OCI-LY7 (cell line): ENCODE data around the gene FGF7. TPM values are rescaled to one million over a fixed set of nuclear protein-coding genes. Genes with fewer than 3 reads are reported as not detected.
"Not testable (repeated sequence)": the region's sequence is repeated elsewhere in the genome, so short reads cannot be mapped to it uniquely, and the experiment has no call there.

Experiments used
- BruUV-seq: library from RNA; stranded (reverse); fragments of 400-500 nt; replicated peaks from 2 replicates; lab custom pipeline; 2021; lab: Mats Ljungman, UMichigan
- CTCF ChIA-PET: fragments of 300-600 bp; sonication (Branson Sonifier 250); formaldehyde crosslinking; loops from one replicate; lab custom pipeline; 2022; ENCODE audit warnings: antibody characterized with exemption; ENCODE audit not compliant: unreplicated experiment; lab: Charles Lee
- POLR2A ChIA-PET: fragments of 300-600 bp; sonication (Branson Sonifier 250); formaldehyde crosslinking; loops from one replicate; lab custom pipeline; 2022; ENCODE audit warnings: antibody characterized with exemption; lab: Charles Lee
- DNase-seq: peaks from one replicate; pipeline ENCODE4 v3.0.0-alpha.2; 2015; ENCODE audit warnings: low spot score
- H2AFZ ChIP-seq: fragments of 200-600 bp; sonication (generic), shearing (Covaris generic); 2 replicates; pipeline ENCODE4 v1.6.1; 2014; ENCODE audit warnings: mild to moderate bottlenecking, antibody characterized with exemption, low read length, moderate library complexity
- H3K27ac ChIP-seq: fragments of 200-600 bp; sonication (generic); 2 replicates; pipeline ENCODE4 v1.5.1; 2014; ENCODE audit warnings: mixed run types, low read depth, mild to moderate bottlenecking, moderate library complexity, low read length, inconsistent platforms; ENCODE audit not compliant: poor library complexity, severe bottlenecking
- H3K36me3 ChIP-seq: fragments of 200-600 bp; sonication (generic); 2 replicates; pipeline ENCODE4 v1.6.1; 2014; ENCODE audit warnings: mild to moderate bottlenecking, antibody characterized with exemption, low read length, moderate library complexity, mixed read lengths; ENCODE audit not compliant: insufficient read depth
- H3K4me1 ChIP-seq: fragments of 200-600 bp; sonication (generic); 2 replicates; pipeline ENCODE4 v1.5.1; 2014; ENCODE audit warnings: mild to moderate bottlenecking, low read length; ENCODE audit not compliant: insufficient read depth, poor library complexity, severe bottlenecking
- H3K4me2 ChIP-seq: fragments of 200-600 bp; sonication (generic); 2 replicates; pipeline ENCODE4 v1.6.1; 2014; ENCODE audit warnings: mild to moderate bottlenecking, low read length
- H3K4me3 ChIP-seq: fragments of 200-600 bp; sonication (generic); 2 replicates; pipeline ENCODE4 v1.5.1; 2014; ENCODE audit warnings: mild to moderate bottlenecking, low read depth, low read length; ENCODE audit not compliant: poor library complexity, severe bottlenecking
- H3K79me2 ChIP-seq: fragments of 200-600 bp; sonication (generic); 2 replicates; pipeline ENCODE4 v1.6.1; 2016; ENCODE audit warnings: low read depth, mild to moderate bottlenecking, low read length, moderate library complexity, mixed read lengths; ENCODE audit not compliant: insufficient read depth
- H3K9me2 ChIP-seq: fragments of 200-600 bp; sonication (generic); 2 replicates; pipeline ENCODE4 v1.6.1; 2016; ENCODE audit warnings: mild to moderate bottlenecking, low read length, mixed read lengths; ENCODE audit not compliant: insufficient read depth
- H3K9me3 ChIP-seq: fragments of 200-600 bp; sonication (generic); 2 replicates; pipeline ENCODE4 v1.6.1; 2014; ENCODE audit warnings: mild to moderate bottlenecking, mixed run types, low read length, mixed read lengths
- H4K20me1 ChIP-seq: fragments of 200-600 bp; sonication (generic); 2 replicates; pipeline ENCODE4 v1.6.1; 2014; ENCODE audit warnings: mild to moderate bottlenecking, antibody characterized with exemption, low read length, moderate library complexity, mixed read lengths; ENCODE audit not compliant: insufficient read depth
- CTCF ChIP-seq: fragments of 200-600 bp; sonication (generic); conservative IDR thresholded peaks from 2 replicates; pipeline ENCODE4 v1.5.1; 2014; ENCODE audit warnings: mild to moderate bottlenecking, antibody characterized with exemption, low read length, moderate library complexity, mixed read lengths
- EZH2phosphoT487 ChIP-seq: fragments of 200-600 bp; sonication (generic); IDR thresholded peaks from 2 replicates; pipeline ENCODE4 v1.6.1; 2018; ENCODE audit warnings: low read depth, borderline replicate concordance, mild to moderate bottlenecking, mixed run types, antibody characterized with exemption, low read length, moderate library complexity, mixed read lengths
- intact Hi-C: fragments of 100-400 bp; cut with micrococcal nuclease; formaldehyde crosslinking; loops from one replicate; pipeline ENCODE4 v1.10.0; 2022; ENCODE audit not compliant: unreplicated experiment
- total RNA-seq, 2 experiments: library from RNA; depleted of rRNA in 1 of 2; stranded (reverse); fragments of >200 nt in 1 of 2; shearing (Covaris generic) in 1 of 2; gene quantifications; 2 replicates each; pipeline ENCODE4 v1.2.3, GENCODE V29; 2014 to 2022

FGF7 gene
- total RNA-seq, 2 experiments from 2014 or later = not detected

GRCh38 chr15:49506341-49506740 lies 83.3 kb downstream of the FGF7 start:
- H3K9me2 ChIP-seq = no peaks in the 10 kb centered on the region
- H3K4me2 ChIP-seq = no peak overlapping the region
- no peaks in the 10 kb centered on the region for H4K20me1 ChIP-seq
- no peaks in the 10 kb centered on the region for H3K79me2 ChIP-seq
- no peak overlapping the region for H3K4me3 ChIP-seq
- no TSS peak for BruUV-seq
- no peaks in the 10 kb centered on the region for H3K4me1 ChIP-seq
- CTCF ChIA-PET = no interaction called here
- POLR2A ChIA-PET = no interaction called here
- intact Hi-C loops = no loop called here
- no peak overlapping the region for H2AFZ ChIP-seq
- no peaks in the 10 kb centered on the region for H3K9me3 ChIP-seq
- no peak for DNase-seq
- TF ChIP-seq EZH2phosphoT487 (no peak), CTCF (no peak)
- H3K36me3 ChIP-seq = no peaks in the 10 kb centered on the region
- H3K27ac ChIP-seq = no peak overlapping the region

- Histone ChIP-seq H3K9me3 (no peaks in the 10 kb centered on the region), H3K9me2 (no peaks in the 10 kb centered on the region), H3K27ac (no peak overlapping the region), H3K4me2 (no peak overlapping the region), H3K4me1 (no peaks in the 10 kb centered on the region), H3K79me2 (no peaks in the 10 kb centered on the region), H3K4me3 (no peak overlapping the region), H2AFZ (no peak overlapping the region), H4K20me1 (no peaks in the 10 kb centered on the region), H3K36me3 (no peaks in the 10 kb centered on the region)
- intact Hi-C loops = no loop called here
- POLR2A ChIA-PET = no interaction called here
- CTCF ChIA-PET = no interaction called here
- no TSS peak for BruUV-seq
- DNase-seq = no peak
- no peak for TF ChIP-seq CTCF
- no peak for TF ChIP-seq EZH2phosphoT487
These were observed 84.2 kb downstream of the FGF7 start for GRCh38 chr15:49507261-49507660.

- H3K4me3 ChIP-seq, H3K36me3 ChIP-seq, H3K9me2 ChIP-seq, CTCF ChIA-PET, BruUV-seq, DNase-seq, H3K4me1 ChIP-seq, H3K4me2 ChIP-seq, H4K20me1 ChIP-seq, POLR2A ChIA-PET, H3K79me2 ChIP-seq, H2AFZ ChIP-seq, H3K27ac ChIP-seq, H3K9me3 ChIP-seq, intact Hi-C loops: not testable (repeated sequence)
These were observed 89.7 kb downstream of the FGF7 start for GRCh38 chr15:49512739-49513138.
